ENCODE measurements around the gene MINDY2. TPM values are rescaled to one million over a fixed set of nuclear protein-coding genes. Genes with fewer than 3 reads are reported as not detected.
"Not testable (repeated sequence)": the region's sequence is repeated elsewhere in the genome, so short reads cannot be mapped to it uniquely, and the experiment has no call there.

The MINDY2 gene
- total RNA-seq, 1 experiment from 2014 or later = 7.7 TPM

DNA sequence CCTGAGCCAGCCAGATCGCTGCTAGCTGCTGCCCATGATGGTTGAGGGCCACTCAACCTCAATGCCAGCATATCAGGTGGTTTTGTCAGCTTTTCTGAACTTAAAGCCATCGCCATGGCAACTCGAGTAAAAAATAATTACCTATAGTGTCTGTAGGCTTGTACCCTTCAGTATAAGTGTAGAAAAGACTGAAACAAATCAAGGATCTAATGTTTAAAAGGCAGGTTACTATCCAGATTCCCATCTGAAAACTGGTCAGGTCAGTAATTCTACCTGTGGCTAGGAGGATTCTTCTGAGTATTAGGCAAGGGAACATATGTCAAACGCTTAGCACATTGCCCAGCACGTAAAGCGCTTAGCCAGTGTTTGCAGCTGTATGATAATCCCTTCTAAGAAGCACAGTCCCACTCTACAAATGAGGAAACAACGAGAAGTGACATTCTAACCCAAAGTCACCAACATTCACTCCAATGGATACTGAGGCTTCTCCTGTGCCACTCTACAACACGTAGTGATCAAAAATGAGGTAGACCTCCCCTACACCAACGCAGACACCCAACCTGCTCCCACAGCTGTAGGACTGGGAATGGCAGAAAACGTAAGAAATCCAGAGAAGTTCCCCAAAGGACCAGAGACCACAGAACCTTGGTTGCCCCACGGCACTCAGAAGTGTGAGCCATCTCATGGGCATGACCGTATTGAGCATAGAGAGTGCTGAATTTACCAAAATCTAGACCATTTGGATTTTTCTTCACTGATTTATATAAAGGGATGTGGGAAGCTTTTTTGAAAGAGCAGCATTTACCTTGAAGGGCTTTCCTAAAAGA is 107.1 kb downstream of the MINDY2 start:
- no peak for DNase-seq (ENCODE audit: low read depth)

DNA sequence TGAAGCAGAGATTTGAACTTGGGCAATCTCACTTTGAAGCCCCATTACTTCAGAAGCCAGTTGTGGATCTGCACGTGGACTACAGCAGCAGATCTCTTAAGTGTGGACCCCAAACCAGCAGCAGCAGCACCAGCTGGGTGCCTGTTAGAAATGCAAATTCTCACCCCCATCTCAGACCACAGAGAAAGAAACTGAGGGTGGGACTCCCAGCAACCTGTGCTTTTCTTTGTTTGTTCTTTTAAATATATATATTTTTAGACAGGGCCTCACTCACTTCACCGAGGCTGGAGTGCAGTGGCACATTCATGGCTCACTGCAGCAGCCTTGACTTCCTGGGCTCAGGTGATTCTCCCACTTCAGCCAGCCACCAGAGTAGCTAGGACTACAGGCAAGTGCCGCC is 109.2 kb downstream of the MINDY2 start:
- DNase-seq (ENCODE audit: low read depth) = no peak

DNA sequence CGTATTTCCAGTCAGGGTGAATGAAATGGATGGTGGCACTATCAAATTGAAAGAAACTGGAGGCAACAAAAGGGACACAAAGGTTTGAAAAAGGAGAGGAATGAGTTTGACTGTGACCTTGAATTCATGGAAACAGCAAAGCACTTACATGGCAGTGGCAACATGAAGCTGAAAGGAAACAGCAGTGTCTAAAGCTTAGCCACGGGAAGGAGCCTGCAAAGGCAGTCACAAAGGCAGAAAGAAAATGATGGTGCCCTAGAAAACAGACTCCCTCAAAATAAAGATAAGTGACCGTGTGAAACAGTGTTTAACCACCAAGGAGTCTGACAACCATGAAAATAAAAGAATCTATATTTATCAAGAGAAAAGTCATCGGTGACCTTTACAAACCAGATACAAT is 111.1 kb downstream of the MINDY2 start:
- DNase-seq (ENCODE audit: low read depth) = no peak

DNA sequence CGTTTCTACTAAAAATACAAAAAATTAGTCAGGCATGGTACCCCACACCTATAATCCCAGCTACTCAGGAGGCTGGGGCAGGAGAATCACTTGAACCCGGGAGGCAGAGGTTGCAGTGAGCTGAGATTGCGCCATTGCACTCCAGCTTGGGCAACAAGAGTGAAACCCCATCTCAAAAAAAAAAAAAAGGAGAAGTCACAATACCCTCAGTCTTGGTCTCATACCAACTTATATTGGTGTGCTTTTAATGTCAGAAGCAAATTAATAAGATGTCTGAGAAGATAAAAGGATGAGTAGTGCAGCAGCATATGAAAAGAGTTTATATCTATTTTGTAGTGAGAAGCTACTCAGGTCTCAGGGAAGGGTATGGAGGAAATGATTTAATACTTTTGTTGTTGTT is 112.8 kb downstream of the MINDY2 start:
- not testable (repeated sequence) for DNase-seq (ENCODE audit: low read depth)

DNA sequence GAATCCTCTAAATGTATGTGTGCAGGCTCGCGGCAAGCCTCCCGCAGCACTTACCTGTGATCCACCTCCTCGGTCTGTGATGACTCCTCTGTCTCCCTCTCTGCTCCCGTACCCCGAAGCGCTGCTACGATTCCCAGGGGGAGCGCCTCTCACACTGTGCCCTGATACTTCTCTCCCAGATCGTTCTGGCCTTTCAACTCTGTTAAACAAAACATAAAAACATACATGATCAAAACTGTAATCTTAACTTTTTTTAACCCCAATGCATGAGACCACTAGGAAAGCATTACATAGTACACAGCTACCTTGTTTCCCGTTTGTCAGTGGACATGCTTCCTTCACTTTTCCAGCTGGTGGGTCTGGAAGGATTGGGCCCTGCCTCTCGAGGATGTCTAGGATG is 115.8 kb downstream of the MINDY2 start:
- DNase-seq (ENCODE audit: low read depth) = no peak

DNA sequence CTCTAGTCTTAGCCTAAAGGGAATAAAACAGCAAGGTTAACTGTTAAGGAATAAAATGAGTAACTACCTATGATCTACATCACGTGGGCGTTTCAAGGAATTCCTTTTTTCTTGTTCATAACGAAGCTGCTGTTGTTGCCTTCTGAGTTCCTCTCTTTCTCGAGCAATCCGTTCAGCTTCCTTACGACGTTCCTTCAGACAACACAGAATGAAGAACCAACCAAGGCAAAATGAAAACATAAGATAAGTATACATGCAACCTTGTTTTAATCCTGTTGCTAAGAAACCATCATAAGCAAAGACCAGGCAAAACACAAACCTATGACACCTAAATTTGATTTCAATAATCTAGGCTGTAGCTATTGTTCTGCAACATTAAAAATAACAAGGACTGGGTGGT is 118.3 kb downstream of the MINDY2 start:
- DNase-seq (ENCODE audit: low read depth) = no peak

DNA sequence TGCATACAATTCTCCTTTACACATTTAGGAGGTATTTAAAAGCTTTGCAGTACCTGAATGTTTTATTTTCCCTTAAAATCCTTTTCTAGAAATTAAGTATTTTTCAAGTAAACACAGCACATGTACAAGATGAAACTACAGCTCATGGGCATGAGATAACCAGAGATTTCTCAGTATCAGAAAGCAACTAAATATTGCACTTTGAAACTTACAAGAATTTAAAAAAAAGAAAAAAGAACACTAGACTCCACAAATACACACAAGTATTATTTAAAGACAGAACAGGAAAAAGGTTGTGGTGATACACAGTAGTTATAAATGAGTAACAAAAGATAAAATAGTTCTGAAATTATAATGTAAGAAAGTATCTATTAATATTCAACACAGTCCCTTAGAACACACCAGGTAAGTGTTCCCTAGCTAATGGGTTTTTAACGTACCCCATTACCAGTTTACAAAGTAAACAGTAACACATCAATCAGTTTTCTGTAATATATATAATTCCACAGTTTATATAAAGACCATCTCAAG is 127.1 kb downstream of the MINDY2 start:
- no peak for DNase-seq (ENCODE audit: low read depth)

DNA sequence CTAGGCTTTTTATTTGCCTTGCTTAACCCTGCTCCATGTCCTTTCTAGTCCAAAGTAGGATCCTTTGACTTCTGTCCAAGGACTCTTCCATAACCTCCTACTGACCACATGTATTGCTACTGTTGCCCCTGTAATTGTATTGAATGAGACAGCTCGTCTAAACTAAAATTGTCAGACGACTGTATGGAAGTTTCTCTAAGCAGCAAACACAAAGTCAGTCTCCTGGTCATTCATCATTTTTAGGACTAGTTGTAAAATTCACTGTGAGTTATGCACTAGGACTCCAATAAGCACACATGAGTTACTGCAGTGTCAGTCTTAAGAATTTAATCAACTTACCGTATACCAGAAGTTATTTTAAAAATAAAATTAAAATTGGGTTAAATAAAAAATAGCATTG is 129.5 kb downstream of the MINDY2 start:
- no peak for DNase-seq (ENCODE audit: low read depth)

DNA sequence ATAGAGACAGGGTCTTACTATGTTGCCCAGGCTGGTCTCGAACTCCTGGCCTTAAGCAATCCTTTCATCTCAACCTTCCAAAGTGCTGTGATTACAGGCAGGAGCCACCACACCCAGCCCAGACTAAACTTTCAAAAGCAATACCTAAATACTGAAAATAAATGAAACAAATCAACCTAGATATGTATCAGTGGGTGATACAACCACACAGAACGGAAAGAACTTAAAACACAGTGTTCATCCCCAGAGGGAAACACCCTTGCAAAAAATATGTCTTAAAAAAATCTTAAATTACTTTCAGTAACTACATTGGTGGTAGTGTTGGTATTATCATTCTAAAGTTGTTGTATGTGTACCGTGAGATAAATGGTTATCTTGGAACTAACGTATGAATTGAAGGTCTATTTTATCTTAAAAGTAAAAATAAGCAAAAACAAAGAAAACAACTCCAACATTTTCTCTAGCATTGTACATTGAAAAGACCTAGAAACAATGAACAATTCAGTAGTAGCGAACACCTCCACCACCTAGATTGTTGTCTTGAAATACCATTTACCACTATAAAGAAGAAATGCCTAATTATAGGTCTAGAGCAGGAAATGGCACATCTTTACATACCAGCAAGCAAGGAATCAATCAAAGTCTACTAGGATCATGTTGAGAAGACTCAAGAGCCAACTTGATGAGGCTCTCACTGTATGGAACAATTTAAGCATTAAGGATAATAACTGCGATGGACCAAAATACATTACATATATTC is 137.6 kb downstream of the MINDY2 start:
- DNase-seq (ENCODE audit: low read depth) = no peak

DNA sequence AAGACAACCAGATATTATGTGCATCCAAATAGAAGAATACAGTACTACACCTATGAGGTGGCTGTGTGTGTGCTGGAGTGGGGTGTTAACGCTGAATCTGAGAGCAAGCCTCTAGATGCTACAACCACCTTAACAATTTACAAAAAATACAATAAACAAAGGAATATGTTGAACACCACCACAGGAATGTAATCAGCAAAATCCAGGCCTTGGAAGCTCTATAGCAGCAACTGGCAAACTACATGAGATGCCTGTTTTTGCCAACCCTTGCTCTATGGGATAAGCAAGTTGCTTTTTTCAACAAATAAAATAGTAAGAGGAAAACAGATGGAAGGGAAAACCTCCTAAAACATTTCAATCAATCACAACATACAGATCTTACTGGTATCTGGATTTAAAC is 138.5 kb downstream of the MINDY2 start:
- DNase-seq (ENCODE audit: low read depth) = no peak

DNA sequence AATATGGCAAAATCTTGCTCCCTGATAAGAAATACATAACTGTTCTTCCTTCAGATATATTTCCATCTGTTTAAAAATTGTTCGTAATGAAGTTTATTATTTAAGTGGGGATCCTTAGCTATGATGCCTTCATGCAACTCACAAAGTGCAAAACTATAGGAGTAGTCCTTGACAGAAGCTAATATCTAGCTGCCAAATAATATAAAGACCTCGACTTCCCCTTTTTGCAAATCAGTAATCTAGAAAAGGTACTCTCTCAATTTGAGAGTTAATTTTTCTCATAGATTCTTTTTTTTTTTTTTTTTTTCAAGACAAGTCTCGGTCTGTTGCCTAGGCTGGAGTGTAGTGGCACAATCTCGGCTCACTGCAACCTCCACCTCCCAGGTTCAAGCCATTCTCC is 139.4 kb downstream of the MINDY2 start:
- DNase-seq (ENCODE audit: low read depth) = no peak

Other genes starting within 250 kb of the MINDY2 start
- 54.6 and 69.8 TPM in 2 replicates for gene ADAM10, start 21.6 kb upstream of the MINDY2 start, total RNA-seq (2014; rRNA removed; shearing (Covaris generic))
- gene SLTM, start 162.4 kb downstream of the MINDY2 start, total RNA-seq (2014; rRNA removed; shearing (Covaris generic)) = 53.9 and 67.3 TPM in 2 replicates
- 7.5 and 19.0 TPM in 2 replicates for gene RNF111, start 216.4 kb downstream of the MINDY2 start, total RNA-seq (2014; rRNA removed; shearing (Covaris generic))